K562 (cell line): ENCODE measurements around the gene ZNF467. TPM values are rescaled to one million over a fixed set of nuclear protein-coding genes. Genes with fewer than 3 reads are reported as not detected.

Source experiments
- ATAC-seq: fragments of 200-7000 bp; cut with Tn5 transposase; 3 replicates; pipeline ENCODE4 v1.9.1; 2020; ENCODE audit warnings: moderate library complexity
- BruUV-seq: library from RNA; stranded (reverse); fragments of 400-500 nt; replicated peaks from 2 replicates; lab custom pipeline; 2021; lab: Mats Ljungman, UMichigan
- CTCF ChIA-PET: fragments of 300-600 bp; formaldehyde crosslinking; extraction: SDS; loops from one replicate; lab custom pipeline; 2021; ENCODE audit warnings: low intra/inter-chr PET ratio; lab: Yijun Ruan, JAX
- POLR2A ChIA-PET: fragments of 300-600, 350-650 bp; sonication (Branson Sonifier 250); formaldehyde crosslinking; extraction: SDS; loops from one replicate; lab custom pipeline; 2021; ENCODE audit warnings: antibody characterized with exemption, inconsistent platforms; lab: Yijun Ruan, JAX
- DNase-seq, 4 experiments: peaks; one replicate each; pipeline versions ENCODE4 v3.0.0 to v3.0.0-alpha.2; 2011 to 2018; ENCODE audit warnings: low spot score in 3 of 4, mixed read lengths in 3 of 4; ENCODE audit errors: extremely low read depth in 1 of 4
- FAIRE-seq: peaks from 2 replicates; lab custom pipeline; 2011; peaks lifted over from hg19 to GRCh38; lab: Jason Lieb, UNC
- H2AFZ ChIP-seq: 2 replicates; pipeline ENCODE4 v1.6.0; 2011; ENCODE audit warnings: low read depth, low read length, control low read depth, inconsistent platforms
- H3K27ac ChIP-seq: fragments of 200-600 bp; 3 replicates; pipeline ENCODE4 v1.8.0; 2011; ENCODE audit warnings: low read depth, mild to moderate bottlenecking, control low read depth, inconsistent platforms, low read length, moderate library complexity, mixed read lengths; ENCODE audit errors: extremely low read depth
- H3K27me3 ChIP-seq, 2 experiments: fragments of 300-600 bp in 1 of 2; 2 replicates in 1 of 2; 3 replicates in 1 of 2; pipeline versions ENCODE4 v1.6.0 to v1.8.0; 2011; ENCODE audit warnings: inconsistent platforms in 2 of 2, low read length in 2 of 2, mild to moderate bottlenecking in 1 of 2, mixed read lengths in 1 of 2, moderate library complexity in 1 of 2; ENCODE audit not compliant: control insufficient read depth in 2 of 2, insufficient read depth in 2 of 2
- H3K36me3 ChIP-seq: fragments of 300-600 bp; 3 replicates; pipeline ENCODE4 v1.8.0; 2011; ENCODE audit warnings: mild to moderate bottlenecking, low read length, inconsistent platforms; ENCODE audit not compliant: control insufficient read depth, insufficient read depth
- H3K4me1 ChIP-seq, 2 experiments: fragments of 200-600 bp in 1 of 2; replicated peaks in 1 of 2; 2 replicates in 1 of 2; 3 replicates in 1 of 2; pipeline versions ENCODE4 v1.5.1 to v1.8.0; 2011; ENCODE audit warnings: inconsistent platforms in 2 of 2, low read length in 2 of 2, mild to moderate bottlenecking in 1 of 2, mixed read lengths in 1 of 2, moderate library complexity in 1 of 2; ENCODE audit not compliant: control insufficient read depth in 2 of 2, insufficient read depth in 2 of 2
- H3K4me2 ChIP-seq: 2 replicates; pipeline ENCODE4 v1.6.1; 2011; ENCODE audit warnings: low read length, control low read depth, inconsistent platforms, mixed read lengths; ENCODE audit not compliant: insufficient read depth
- H3K4me3 ChIP-seq: fragments of 200-600 bp; sonication (generic), shearing (Covaris generic); 2 replicates; pipeline ENCODE4 v1.5.1; 2016; ENCODE audit warnings: control low read depth, inconsistent platforms
- H3K79me2 ChIP-seq: fragments of 200-600 bp; 3 replicates; pipeline ENCODE4 v1.8.0; 2011; ENCODE audit warnings: low read length, inconsistent platforms; ENCODE audit not compliant: control insufficient read depth, insufficient read depth
- H3K9ac ChIP-seq, 2 experiments: 2 replicates each; pipeline versions ENCODE4 v1.6.0 to v1.6.1; 2011; ENCODE audit warnings: low read depth in 2 of 2, low read length in 2 of 2, control low read depth in 1 of 2, inconsistent platforms in 1 of 2, mild to moderate bottlenecking in 1 of 2, mixed read lengths in 1 of 2; ENCODE audit not compliant: insufficient read depth in 1 of 2
- H3K9me1 ChIP-seq: one replicate; pipeline ENCODE4 v1.6.0; 2011; ENCODE audit warnings: inconsistent platforms, mild to moderate bottlenecking, low read length, moderate library complexity; ENCODE audit not compliant: control insufficient read depth, insufficient read depth
- H3K9me3 ChIP-seq: replicated peaks from 2 replicates; pipeline ENCODE4 v1.5.1; 2011; ENCODE audit warnings: low read depth, low read length, inconsistent platforms; ENCODE audit not compliant: control insufficient read depth, insufficient read depth
- H4K20me1 ChIP-seq: replicated peaks from 2 replicates; pipeline ENCODE4 v1.6.1; 2011; ENCODE audit warnings: low read length, inconsistent platforms, mixed read lengths; ENCODE audit not compliant: control insufficient read depth, insufficient read depth
- CBX1 ChIP-seq: sonication (generic); IDR thresholded peaks from 2 replicates; pipeline ENCODE4 v1.6.1; 2016; ENCODE audit warnings: antibody characterized with exemption, low read depth, mild to moderate bottlenecking
- POLR2G ChIP-seq: fragments of 200-400 bp; formaldehyde crosslinking; IDR thresholded peaks from 2 replicates; pipeline ENCODE4 v1.6.1; 2017; ENCODE audit warnings: low read depth, mild to moderate bottlenecking, antibody characterized with exemption, low read length, moderate library complexity
- PRDM10 ChIP-seq: fragments of 450-650 bp; IDR thresholded peaks from 2 replicates; pipeline ENCODE4 v1.6.1; 2018; ENCODE audit not compliant: partially characterized antibody
- SRSF9 ChIP-seq: fragments of 200-400 bp; formaldehyde crosslinking; IDR thresholded peaks from 2 replicates; pipeline ENCODE4 v1.6.1; 2017; ENCODE audit warnings: low read depth, low read length, borderline replicate concordance
- ZNF277 ChIP-seq: fragments of 250-450 bp; sonication (Bioruptor Pico); IDR thresholded peaks from 2 replicates; pipeline ENCODE4 v1.8.0; 2022; ENCODE audit warnings: inconsistent platforms, mild to moderate bottlenecking, moderate library complexity, borderline replicate concordance
- WGBS: fragments of 100-300 bp; shearing (Covaris generic); methylation state at CpG from one replicate; pipeline ENCODE4 v1.1.6; 2016; ENCODE audit warnings: low coverage, mixed read lengths; ENCODE audit not compliant: insufficient coverage; ENCODE audit errors: missing lambda C conversion rate; 5-methylcytosine and 5-hydroxymethylcytosine counted together
- in situ Hi-C: fragments of 300-500 bp; cut with MboI; formaldehyde crosslinking; loops from 4 replicates; pipeline ENCODE4 v1.15.0; 2018; ENCODE audit warnings: inconsistent platforms, mixed read lengths
- intact Hi-C: fragments of 100-400 bp; cut with micrococcal nuclease; formaldehyde crosslinking; loops from 2 replicates; pipeline ENCODE4 v1.14.2; 2022
- polyA plus RNA-seq, 8 experiments: library from polyadenylated mRNA; depleted of rRNA in 4 of 8; stranded (reverse) in 5 of 8; unstranded in 3 of 8; fragments of >200 nt; fragmentation: Nextera tagmentation in 2 of 8; fragmentation: Illumina TruSeq in 1 of 8; extraction: Ambion mirVana in 2 of 8; extraction: Trizol in 1 of 8; gene quantifications; 2 replicates each; pipeline versions ENCODE4 v1.2.1 to v1.2.3, GENCODE V29; 2011 to 2014; ENCODE audit warnings: inconsistent platforms in 1 of 8, missing spikeins in 1 of 8
- total RNA-seq, 7 experiments: library from RNA; depleted of rRNA in 6 of 7; stranded (reverse); fragments of >200 nt in 6 of 7; fragmentation: Illumina TruSeq in 2 of 7; extraction: Trizol in 2 of 7; gene quantifications; 2 replicates each; pipeline versions ENCODE4 v1.2.1 to v1.2.3, GENCODE V29; 2011 to 2021; ENCODE audit warnings: low replicate concordance in 1 of 7

The ZNF467 gene
- total and polyA plus RNA-seq, 9 of the 15 experiments (the other 6 are each of a cell fraction or from before 2014, with no cell fraction given): 0.32 to 14.2 (median 1.7) TPM

- H3K9me3 ChIP-seq: no peaks in the 10 kb centered on the region
- H3K27me3 ChIP-seq: no peaks in the 10 kb centered on the region
- H3K9me1 ChIP-seq: no peaks in the 10 kb centered on the region
- H3K4me2 ChIP-seq: no peak overlapping the region
- peaks cover 23 to 39% of the 10 kb centered on the region in 2 experiments for H3K4me1 ChIP-seq
- in situ Hi-C loops: no loop called here
- POLR2A ChIA-PET: interaction anchor here (0.6 to 1.0 kb wide), 3 partner anchors 19 to 104 kb away, joined by 3 read pairs; no protein-coding TSS in a partner anchor
- H2AFZ ChIP-seq: no peak overlapping the region
- WGBS: 91% methylated on average over 18 of the region's 18 CpGs
- intact Hi-C loops: no loop called here
- DNase-seq: no peak
- H3K9ac ChIP-seq: no peak overlapping the region
- H3K36me3 ChIP-seq: peaks cover 41% of the 10 kb centered on the region; the same call in 1 of the 3 replicates
- ATAC-seq: no peak
- peaks cover 4% of the 10 kb centered on the region; the same call in 1 of the 3 replicates for H3K79me2 ChIP-seq
- peak; percentile 4; the same call in 1 of the 2 replicates for TF ChIP-seq POLR2G
- TF ChIP-seq SRSF9: no peak
- no peak for TF ChIP-seq PRDM10
- TF ChIP-seq CBX1: peak; percentile 46; the same call in 1 of the 2 replicates
- no peak for TF ChIP-seq ZNF277 (CRISPR knock-in tag)
- no peak overlapping the region for H3K4me3 ChIP-seq
- FAIRE-seq: no peak
- H4K20me1 ChIP-seq: no peaks in the 10 kb centered on the region
- CTCF ChIA-PET: no interaction called here
- no peak overlapping the region for H3K27ac ChIP-seq
- BruUV-seq: no TSS peak
Observed at GRCh38 chr7:149766135-149766675, 7.2 kb downstream of the ZNF467 start.
